ENCODE results near the gene GOT1. TPM values are rescaled to one million over a fixed set of nuclear protein-coding genes. Genes with fewer than 3 reads are reported as not detected.

The GOT1 gene
- total and polyA plus RNA-seq, 10 of the 15 experiments (the other 5 are each of a cell fraction or from before 2014, with no cell fraction given): 32.5 to 67.5 (median 50.3) TPM

GRCh38 chr10:99357691-99358090 lies 72.7 kb downstream of the GOT1 start:
- no TSS peak for BruUV-seq (replicated peaks)
- SMC1A ChIA-PET (ENCODE audit: uncharacterized antibody, unreplicated experiment): no interaction called here
- RAD21 ChIA-PET (ENCODE audit: unreplicated experiment): no interaction called here
- no peak overlapping the region for H3K4me2 ChIP-seq (ENCODE audit: control insufficient read depth, insufficient read depth)
- TF ChIP-seq ZNF384 (IDR thresholded peaks at IDR 0.05; ENCODE audit: borderline replicate concordance, low read depth, low read length): no peak
- no peak for TF ChIP-seq JUNB (IDR thresholded peaks at IDR 0.05)
- TF ChIP-seq ZBTB4 (CRISPR knock-in tag; IDR thresholded peaks at IDR 0.05): no peak
- TF ChIP-seq ZSCAN29 (IDR thresholded peaks at IDR 0.05): no peak
- no peak for TF ChIP-seq TAF1 (IDR thresholded peaks at IDR 0.05; ENCODE audit: borderline replicate concordance, low read depth, low read length)
- TF ChIP-seq MXI1 (IDR thresholded peaks at IDR 0.05; ENCODE audit: low read depth, low read length): no peak
- TF ChIP-seq NR2C2 (IDR thresholded peaks at IDR 0.05; ENCODE audit: borderline replicate concordance, control insufficient read depth, insufficient read length, low read depth): no peak
- no peak for TF ChIP-seq YBX1 (IDR thresholded peaks at IDR 0.05)
- no peak for TF ChIP-seq CREM (IDR thresholded peaks at IDR 0.05; ENCODE audit: low read depth)
- TF ChIP-seq SMAD5 (IDR thresholded peaks at IDR 0.05; ENCODE audit: low read depth): no peak
- TF ChIP-seq HDGF (IDR thresholded peaks at IDR 0.05): no peak
- no peak for TF ChIP-seq E4F1 (IDR thresholded peaks at IDR 0.05; ENCODE audit: borderline replicate concordance, partially characterized antibody)
- TF ChIP-seq RUNX3 (IDR thresholded peaks at IDR 0.05; ENCODE audit: low read length): no peak
- TF ChIP-seq IRF4 (IDR thresholded peaks at IDR 0.05; ENCODE audit: low read depth, low read length): no peak
- no peak for TF ChIP-seq MEF2A (IDR thresholded peaks at IDR 0.05; ENCODE audit: insufficient read depth, low read depth, low read length)
- no peak for TF ChIP-seq RBBP5 (conservative IDR thresholded peaks at IDR 0.05)
- TF ChIP-seq POLR2AphosphoS5 (IDR thresholded peaks at IDR 0.05; ENCODE audit: low read length): no peak
- no peak for TF ChIP-seq SUZ12 (IDR thresholded peaks at IDR 0.05; ENCODE audit: unreplicated experiment)
- no peak for TF ChIP-seq CEBPZ (IDR thresholded peaks at IDR 0.05; ENCODE audit: low read depth, low read length)
- 15% methylated on average over 3 of the region's 3 CpGs for WGBS (ENCODE audit: insufficient coverage, insufficient replicate concordance, low lambda C conversion rate, missing lambda C conversion rate)
- no peak for DNase-seq (ENCODE audit: low read depth, low spot score)
- no peak overlapping the region for H2AFZ ChIP-seq (ENCODE audit: control insufficient read depth, low read depth, low read length)
- H3K9ac ChIP-seq (ENCODE audit: control insufficient read depth, insufficient read depth, low read length): no peak overlapping the region
- no peak for FAIRE-seq
- intact Hi-C loops (cut with micrococcal nuclease; ENCODE audit: unreplicated experiment): no loop called here
- CTCF ChIA-PET: no interaction called here
- H3K4me3 ChIP-seq: no peak overlapping the region
- POLR2A ChIA-PET: interaction anchor here (0.5 kb wide), 1 partner anchor 308 kb away, joined by 3 read pairs; no protein-coding TSS in a partner anchor
- no peaks in the 10 kb centered on the region for H3K4me1 ChIP-seq (ENCODE audit: control insufficient read depth, insufficient read depth, low read length)
- H3K79me2 ChIP-seq (ENCODE audit: control insufficient read depth, insufficient read depth, low read length): no peaks in the 10 kb centered on the region
- ATAC-seq: no peak
- no peaks in the 10 kb centered on the region for H3K36me3 ChIP-seq (ENCODE audit: control insufficient read depth in 2 of 2, insufficient read depth in 2 of 2, low read length in 1 of 2)
- in situ Hi-C loops (cut with MboI): no loop called here
- H3K9me3 ChIP-seq (replicated peaks; ENCODE audit: control insufficient read depth, insufficient read depth, low read length): no peaks in the 10 kb centered on the region
- H3K27ac ChIP-seq (ENCODE audit: control insufficient read depth, insufficient read depth): no peak overlapping the region
- no peaks in the 10 kb centered on the region for H4K20me1 ChIP-seq (ENCODE audit: control insufficient read depth, insufficient read depth)
- H3K27me3 ChIP-seq (replicated peaks in 1 of 2; ENCODE audit: control insufficient read depth in 2 of 2, insufficient read depth in 2 of 2, low read length in 1 of 2): no peaks in the 10 kb centered on the region

Measured in GM12878 (cell line).